HepG2 (cell line): ENCODE measurements around the gene SMIM1. TPM values are rescaled to one million over a fixed set of nuclear protein-coding genes. Genes with fewer than 3 reads are reported as not detected.

Source experiments
- RXRB ChIP-seq: IDR thresholded peaks from 2 replicates; pipeline ENCODE4 v1.6.1; 2016; ENCODE audit warnings: borderline replicate concordance, missing genetic modification reagents, missing compliant biosample characterization
- TAF1 ChIP-seq: sonication (generic); formaldehyde crosslinking; IDR thresholded peaks from 2 replicates; pipeline ENCODE4 v1.4.0; 2020; ENCODE audit warnings: missing genetic modification reagents
- TCF12 ChIP-seq, 2 experiments: fragments of 450-650 bp in 1 of 2; sonication (generic) in 1 of 2; formaldehyde crosslinking in 1 of 2; IDR thresholded peaks; 2 replicates each; pipeline versions ENCODE4 v1.6.1 to v1.8.0; 2017 to 2022; ENCODE audit warnings: antibody characterized with exemption in 1 of 2, mild to moderate bottlenecking in 1 of 2, missing genetic modification reagents in 1 of 2, moderate library complexity in 1 of 2
- ZNF567 ChIP-seq: sonication (generic); formaldehyde crosslinking; IDR thresholded peaks from 2 replicates; pipeline ENCODE4 v1.8.1; 2023; ENCODE audit warnings: mild to moderate bottlenecking, missing genetic modification reagents, borderline replicate concordance
- polyA plus RNA-seq, 8 experiments: library from polyadenylated mRNA; depleted of rRNA in 3 of 8; stranded (reverse) in 7 of 8; unstranded in 1 of 8; fragments of >200 nt; fragmentation: Illumina TruSeq in 4 of 8; extraction: Trizol in 4 of 8; gene quantifications; 2 replicates each; pipeline versions ENCODE4 v1.2.1 to v1.2.3, GENCODE V29; 2011 to 2016; ENCODE audit warnings: low read depth in 4 of 8, missing spikeins in 1 of 8, mixed read lengths in 1 of 8; ENCODE audit not compliant: insufficient read depth in 1 of 8
- total RNA-seq, 5 experiments: library from RNA; depleted of rRNA; stranded (reverse); fragments of >200 nt; fragmentation: Illumina TruSeq; extraction: Trizol; gene quantifications; 2 replicates each; pipeline ENCODE4 v1.2.3, GENCODE V29; 2016; ENCODE audit warnings: low read depth in 1 of 5
- TF ChIP-seq, protein P1 (sequence below): sonication (generic); formaldehyde crosslinking; IDR thresholded peaks from 2 replicates; pipeline ENCODE4 v1.4.0; 2020; ENCODE audit warnings: mild to moderate bottlenecking, missing genetic modification reagents

Gene SMIM1
- total and polyA plus RNA-seq, 2 of the 13 experiments (the other 11 are each of a cell fraction or from before 2014, with no cell fraction given) = 12.4 to 56.3 TPM

- TF ChIP-seq RXRB (CRISPR knock-in tag) (no peak), TCF12 (IDR thresholded peaks at IDR 0.05) (no peak), TCF12 (CRISPR knock-in tag; IDR thresholded peaks at IDR 0.05) (no peak), TAF1 (no peak), ZNF567 (CRISPR knock-in tag) (no peak)
- TF ChIP-seq, protein P1, sequence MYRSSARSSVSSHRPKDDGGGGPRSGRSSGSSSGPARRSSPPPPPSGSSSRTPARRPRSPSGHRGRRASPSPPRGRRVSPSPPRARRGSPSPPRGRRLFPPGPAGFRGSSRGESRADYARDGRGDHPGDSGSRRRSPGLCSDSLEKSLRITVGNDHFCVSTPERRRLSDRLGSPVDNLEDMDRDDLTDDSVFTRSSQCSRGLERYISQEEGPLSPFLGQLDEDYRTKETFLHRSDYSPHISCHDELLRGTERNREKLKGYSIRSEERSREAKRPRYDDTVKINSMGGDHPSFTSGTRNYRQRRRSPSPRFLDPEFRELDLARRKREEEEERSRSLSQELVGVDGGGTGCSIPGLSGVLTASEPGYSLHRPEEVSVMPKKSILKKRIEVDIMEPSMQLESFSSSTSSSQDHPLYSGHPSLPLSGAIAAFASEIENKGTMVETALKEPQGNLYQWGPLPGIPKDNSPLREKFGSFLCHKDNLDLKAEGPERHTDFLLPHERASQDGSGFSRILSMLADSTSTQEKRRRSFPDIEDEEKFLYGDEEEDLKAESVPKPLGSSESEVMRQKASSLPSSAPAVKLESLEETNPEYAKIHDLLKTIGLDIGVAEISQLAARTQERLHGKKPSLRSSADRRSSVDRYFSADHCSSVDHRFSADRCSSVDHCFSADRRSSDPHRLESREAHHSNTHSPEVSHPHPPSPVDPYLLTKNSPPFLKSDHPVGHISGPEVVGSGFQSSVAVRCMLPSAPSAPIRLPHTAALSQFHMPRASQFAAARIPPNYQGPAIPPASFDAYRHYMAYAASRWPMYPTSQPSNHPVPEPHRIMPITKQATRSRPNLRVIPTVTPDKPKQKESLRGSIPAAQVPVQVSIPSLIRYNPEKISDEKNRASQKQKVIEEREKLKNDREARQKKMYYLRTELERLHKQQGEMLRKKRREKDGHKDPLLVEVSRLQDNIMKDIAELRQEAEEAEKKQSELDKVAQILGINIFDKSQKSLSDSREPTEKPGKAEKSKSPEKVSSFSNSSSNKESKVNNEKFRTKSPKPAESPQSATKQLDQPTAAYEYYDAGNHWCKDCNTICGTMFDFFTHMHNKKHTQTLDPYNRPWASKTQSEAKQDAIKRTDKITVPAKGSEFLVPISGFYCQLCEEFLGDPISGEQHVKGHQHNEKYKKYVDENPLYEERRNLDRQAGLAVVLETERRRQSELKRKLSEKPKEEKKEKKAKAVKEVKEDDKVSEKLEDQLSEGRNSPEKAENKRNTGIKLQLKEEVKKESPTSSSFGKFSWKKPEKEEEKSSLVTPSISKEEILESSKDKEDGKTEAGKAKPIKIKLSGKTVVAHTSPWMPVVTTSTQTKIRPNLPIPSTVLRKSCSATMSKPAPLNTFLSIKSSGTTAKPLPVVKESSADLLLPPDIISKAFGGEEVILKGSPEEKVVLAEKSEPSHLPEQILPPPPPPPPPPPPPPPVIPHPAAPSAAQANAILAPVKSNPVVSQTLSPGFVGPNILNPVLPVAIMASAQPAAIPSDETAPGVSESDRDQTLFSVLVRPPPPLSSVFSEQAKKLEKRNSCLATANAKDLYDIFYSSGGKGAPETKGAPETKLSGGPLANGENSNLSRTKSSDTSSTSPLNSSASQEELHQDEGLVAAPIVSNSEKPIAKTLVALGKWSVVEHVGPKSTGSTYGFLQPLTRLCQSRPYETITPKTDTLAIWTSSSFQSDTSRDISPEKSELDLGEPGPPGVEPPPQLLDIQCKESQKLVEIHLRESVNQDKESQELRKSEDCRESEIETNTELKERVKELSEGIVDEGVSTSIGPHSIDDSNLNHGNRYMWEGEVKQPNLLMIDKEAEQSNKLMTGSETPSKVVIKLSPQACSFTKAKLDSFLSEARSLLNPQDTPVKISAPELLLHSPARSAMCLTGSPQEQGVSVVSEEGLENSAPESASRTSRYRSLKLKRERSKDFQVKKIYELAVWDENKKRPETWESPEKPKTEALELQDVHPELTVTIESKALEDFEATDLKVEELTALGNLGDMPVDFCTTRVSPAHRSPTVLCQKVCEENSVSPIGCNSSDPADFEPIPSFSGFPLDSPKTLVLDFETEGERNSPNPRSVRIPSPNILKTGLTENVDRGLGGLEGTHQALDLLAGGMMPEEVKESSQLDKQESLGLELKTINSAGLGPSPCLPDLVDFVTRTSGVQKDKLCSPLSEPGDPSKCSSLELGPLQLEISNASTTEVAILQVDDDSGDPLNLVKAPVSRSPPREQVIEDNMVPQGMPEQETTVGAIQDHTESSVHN (CRISPR knock-in tag) = no peak
Observed at GRCh38 chr1:3788756-3789420, 16.3 kb downstream of the SMIM1 start (continued).
